ENCODE measurements around the gene APRT.

GRCh38 chr16:88763502-88764053 lies 48.1 kb downstream of the APRT start:
- TF ChIP-seq, protein P1, sequence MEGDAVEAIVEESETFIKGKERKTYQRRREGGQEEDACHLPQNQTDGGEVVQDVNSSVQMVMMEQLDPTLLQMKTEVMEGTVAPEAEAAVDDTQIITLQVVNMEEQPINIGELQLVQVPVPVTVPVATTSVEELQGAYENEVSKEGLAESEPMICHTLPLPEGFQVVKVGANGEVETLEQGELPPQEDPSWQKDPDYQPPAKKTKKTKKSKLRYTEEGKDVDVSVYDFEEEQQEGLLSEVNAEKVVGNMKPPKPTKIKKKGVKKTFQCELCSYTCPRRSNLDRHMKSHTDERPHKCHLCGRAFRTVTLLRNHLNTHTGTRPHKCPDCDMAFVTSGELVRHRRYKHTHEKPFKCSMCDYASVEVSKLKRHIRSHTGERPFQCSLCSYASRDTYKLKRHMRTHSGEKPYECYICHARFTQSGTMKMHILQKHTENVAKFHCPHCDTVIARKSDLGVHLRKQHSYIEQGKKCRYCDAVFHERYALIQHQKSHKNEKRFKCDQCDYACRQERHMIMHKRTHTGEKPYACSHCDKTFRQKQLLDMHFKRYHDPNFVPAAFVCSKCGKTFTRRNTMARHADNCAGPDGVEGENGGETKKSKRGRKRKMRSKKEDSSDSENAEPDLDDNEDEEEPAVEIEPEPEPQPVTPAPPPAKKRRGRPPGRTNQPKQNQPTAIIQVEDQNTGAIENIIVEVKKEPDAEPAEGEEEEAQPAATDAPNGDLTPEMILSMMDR (conservative IDR thresholded peaks at IDR 0.05; ENCODE audit: low read depth, low read length) = no peak
- TF ChIP-seq BHLHE40 (IDR thresholded peaks at IDR 0.05; ENCODE audit: low read depth, low read length) (no peak), POLR2A (IDR thresholded peaks at IDR 0.05; ENCODE audit: low read depth, low read length) (no peak), RFX5 (IDR thresholded peaks at IDR 0.05; ENCODE audit: low read depth, low read length) (no peak), SMC3 (IDR thresholded peaks at IDR 0.05; ENCODE audit: low read depth, low read length) (no peak), NFE2L2 (IDR thresholded peaks at IDR 0.05; ENCODE audit: low read depth, low read length) (no peak), FOS (IDR thresholded peaks at IDR 0.05; ENCODE audit: low read depth, low read length) (no peak), RAD21 (IDR thresholded peaks at IDR 0.05; ENCODE audit: low read length) (no peak)

All from IMR-90 (cell line).